Pancreas (tissue), 10 donors: ENCODE results near the gene NR6A1. TPM values are rescaled to one million over a fixed set of nuclear protein-coding genes. Genes with fewer than 3 reads are reported as not detected.

ENCODE experiments used
- ATAC-seq, 4 donors: fragments of 200-7000 bp; cut with Tn5 transposase; one replicate each; pipeline versions ENCODE4 v1.8.0 to v1.9.1; 2020; ENCODE audit warnings: mild to moderate bottlenecking in 4 of 4, moderate library complexity in 4 of 4
- DNase-seq, 6 donors: peaks; one replicate each; pipeline ENCODE4 v3.0.0-alpha.2; 2020
- FAIRE-seq: peaks from 2 replicates; lab custom pipeline; 2012; peaks lifted over from hg19 to GRCh38; lab: Jason Lieb, UNC
- H3K27ac ChIP-seq, 4 donors: fragments of 200-600 bp; sonication (generic); 1 replicate in 3 of 4; 2 replicates in 1 of 4; pipeline versions ENCODE4 v1.5.0 to v1.8.0; 2020
- H3K27me3 ChIP-seq, 4 donors: fragments of 200-600 bp; one replicate each; pipeline ENCODE4 v1.8.0; 2021
- H3K36me3 ChIP-seq, 3 donors: fragments of 200-600 bp; sonication (generic) in 1 of 3; one replicate each; pipeline versions ENCODE4 v1.5.0 to v1.8.0; 2020 to 2021
- H3K4me1 ChIP-seq, 3 donors: fragments of 200-600 bp; one replicate each; pipeline ENCODE4 v1.8.0; 2021
- H3K4me3 ChIP-seq, 4 donors: fragments of 200-600 bp; sonication (generic) in 2 of 4; one replicate each; pipeline versions ENCODE4 v1.5.0 to v1.8.0; 2020 to 2021
- H3K9me3 ChIP-seq, 4 donors: fragments of 200-600 bp; one replicate each; pipeline ENCODE4 v1.8.0; 2021
- CTCF ChIP-seq, 4 donors: fragments of 200-600 bp; sonication (generic) in 3 of 4; IDR thresholded peaks; one replicate each; pipeline versions ENCODE4 v1.5.0 to v1.8.0; 2021; ENCODE audit warnings: antibody characterized with exemption in 4 of 4
- WGBS, 2 donors: extraction: QIAGEN DNeasy Blood & Tissue Kit; methylation state at CpG; one replicate each; pipeline ENCODE4 v1.1.7; 2013; 5-methylcytosine and 5-hydroxymethylcytosine counted together
- intact Hi-C, 3 donors: fragments of 100-400 bp; cut with DNase I; formaldehyde crosslinking; loops; one replicate each; pipeline versions ENCODE4 v1.11.1 to v1.14.2; 2022
- polyA plus RNA-seq, 2 donors: library from polyadenylated mRNA; stranded (reverse); fragments of 200-250 nt; gene quantifications; one replicate each; pipeline ENCODE4 v1.2.3, GENCODE V29; 2013
- total RNA-seq, 6 donors: library from RNA; stranded (reverse); fragmentation: NEBNext Ultra II Directional in 4 of 6; extraction: Animal tissue kit (Norgen Biotek cat#: 25700) in 4 of 6; gene quantifications; one replicate each; pipeline versions ENCODE4 v1.2.1 to v1.2.4, GENCODE V29; 2021 to 2023
- donor health status: healthy with polysubstance abuse.
- donor health status: DM: no; HTN: no; CAD: no; lungs with moderate emphysema.
- donor health status: DM: no; HTN: no; CAD: no.
- donor health status: control.
- donor health status: control.
- donor health status: Bipolar disorder and iron deficiency.
- donor health status: DM: yes; HTN: yes; CAD: no.
- donor health status: DM: no; HTN: no; CAD: no.
- donor health status: DM: no; HTN: no; CAD: no.
- donor health status: DM: yes; HTN: yes; CAD: no.

Gene NR6A1
- total and polyA plus RNA-seq, 8 donors = 2.1 to 3.9 (median 2.6) TPM

- FAIRE-seq (no peak), DNase-seq (no peak), ATAC-seq (no peak)
- Histone ChIP-seq H3K4me3 (no peak overlapping the region), H3K4me1 (peaks cover 0 to 4% (median 3%) of the 10 kb centered on the region in 3 donors), H3K27ac (no peak overlapping the region), H3K9me3 (no peaks in the 10 kb centered on the region), H3K36me3 (no peaks in the 10 kb centered on the region), H3K27me3 (peaks cover 0 to 15% (median 3%) of the 10 kb centered on the region in 4 donors)
- 91% methylated on average over 11 of the region's 11 CpGs for WGBS, 2 donors
- TF ChIP-seq CTCF (IDR thresholded peaks at IDR 0.05) = no peak
- intact Hi-C loops = no loop called here
These were observed 263.2 kb downstream of the NR6A1 start for GRCh38 chr9:124507880-124508423.

- H3K27me3 ChIP-seq = peaks cover 0 to 22% (median 5%) of the 10 kb centered on the region in 4 donors
- intact Hi-C loops = no loop called here
- H3K4me1 ChIP-seq = peaks cover 0 to 4% (median 3%) of the 10 kb centered on the region in 3 donors
- H3K9me3 ChIP-seq = no peaks in the 10 kb centered on the region
- no peak within 1 kb of the TSS for H3K27ac ChIP-seq
- no peak for TF ChIP-seq CTCF (IDR thresholded peaks at IDR 0.05)
- WGBS, 2 donors = 92 to 95% methylated on average over 27 to 34 of the region's 34 CpGs
- no peak for FAIRE-seq
- no peak for ATAC-seq
- H3K4me3 ChIP-seq = no peak within 1 kb of the TSS
- no peaks in the 10 kb centered on the region for H3K36me3 ChIP-seq
- peak in 2 of 6 donors; percentile 48 to 60 for DNase-seq
These were observed 263.9 kb downstream of the NR6A1 start, which contains the start of gene NR5A1 for GRCh38 chr9:124506931-124507879. NR5A1 (minus strand) TSS chr9:124507399; CDS start chr9:124503395, 4,004 bp downstream.

GRCh38 chr9:124506433-124506832, 264.7 kb downstream of the NR6A1 start:
- ATAC-seq = no peak

GRCh38 chr9:124505901-124506346, 265.2 kb downstream of the NR6A1 start:
- H3K27ac ChIP-seq = no peak overlapping the region
- ATAC-seq = no peak
- TF ChIP-seq CTCF (IDR thresholded peaks at IDR 0.05) = no peak
- no peak for FAIRE-seq
- no peak overlapping the region for H3K4me3 ChIP-seq
- peaks cover 0 to 23% (median 5%) of the 10 kb centered on the region in 4 donors for H3K27me3 ChIP-seq
- no peaks in the 10 kb centered on the region for H3K9me3 ChIP-seq
- H3K4me1 ChIP-seq = peaks cover 0 to 4% (median 3%) of the 10 kb centered on the region in 3 donors
- H3K36me3 ChIP-seq = no peaks in the 10 kb centered on the region
- WGBS, 2 donors = 91 to 93% methylated on average over 19 of the region's 19 CpGs
- intact Hi-C loops = no loop called here
- DNase-seq = no peak

More at GRCh38 chr9:124506433-124506832, 264.7 kb downstream of the NR6A1 start:
- H3K36me3 ChIP-seq = no peaks in the 10 kb centered on the region
- no peak overlapping the region for H3K4me3 ChIP-seq
- intact Hi-C loops = no loop called here
- H3K9me3 ChIP-seq = no peaks in the 10 kb centered on the region
- H3K27me3 ChIP-seq = peaks cover 0 to 23% (median 5%) of the 10 kb centered on the region in 4 donors
- peaks cover 0 to 4% (median 3%) of the 10 kb centered on the region in 3 donors for H3K4me1 ChIP-seq
- no peak for TF ChIP-seq CTCF (IDR thresholded peaks at IDR 0.05)
- H3K27ac ChIP-seq = no peak overlapping the region
- 89 to 93% methylated on average over 8 of the region's 8 CpGs for WGBS, 2 donors
- FAIRE-seq = no peak
- DNase-seq = peak in 1 of 6 donors; percentile 52
